Sigmoid colon (tissue), 4 donors: ENCODE data around the gene UTS2B.

Experiments
- CTCF ChIP-seq, 4 experiments: fragments of 450-650 bp in 3 of 4; fragments of 200-600 bp in 1 of 4; IDR thresholded peaks; one replicate each; pipeline ENCODE4 v1.5.1; 2016 to 2019; ENCODE audit warnings: antibody characterized with exemption in 4 of 4, mild to moderate bottlenecking in 3 of 4, moderate library complexity in 2 of 4
- EP300 ChIP-seq, 4 donors: sonication (generic); formaldehyde crosslinking; IDR thresholded peaks; one replicate each; pipeline ENCODE4 v1.6.1; 2017; ENCODE audit warnings: antibody characterized with exemption in 4 of 4
- POLR2A ChIP-seq, 2 donors: fragments of 450-650 bp; IDR thresholded peaks; one replicate each; pipeline ENCODE4 v1.6.1; 2016; ENCODE audit warnings: antibody characterized with exemption in 2 of 2, mild to moderate bottlenecking in 2 of 2, moderate library complexity in 2 of 2
- POLR2AphosphoS5 ChIP-seq, 4 donors: sonication (generic); formaldehyde crosslinking; IDR thresholded peaks; one replicate each; pipeline ENCODE4 v1.6.1; 2017; ENCODE audit warnings: antibody characterized with exemption in 4 of 4

DNA sequence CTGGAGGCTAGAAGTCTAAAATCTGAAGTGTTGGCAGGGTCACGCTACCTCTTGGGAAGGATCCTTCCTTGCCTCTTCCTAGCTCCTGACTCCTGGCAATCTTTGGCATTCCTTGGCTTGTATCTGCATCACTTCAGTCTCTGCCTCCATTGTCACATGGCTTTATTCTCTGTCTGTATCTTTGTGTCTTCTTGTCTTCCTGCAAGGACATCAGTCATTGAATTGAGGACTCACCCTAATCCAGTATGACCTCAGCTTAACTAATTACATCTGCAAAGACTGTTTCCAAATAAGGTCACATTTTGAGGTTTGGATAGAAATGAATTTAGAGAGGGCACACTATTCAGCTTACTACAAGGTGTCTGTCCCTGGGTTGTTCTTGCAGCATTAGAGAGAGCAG, 31.1 kb upstream of the UTS2B start:
- no peak for TF ChIP-seq CTCF (IDR thresholded peaks at IDR 0.05)
- TF ChIP-seq EP300 (IDR thresholded peaks at IDR 0.05), result no peak
- TF ChIP-seq POLR2A (IDR thresholded peaks at IDR 0.05), result no peak
- no peak for TF ChIP-seq POLR2AphosphoS5 (IDR thresholded peaks at IDR 0.05)
